HG03342 (cell line): ENCODE results near the gene USP10.

ENCODE experiments used
- ATAC-seq: cut with Tn5 transposase; IDR thresholded peaks from one replicate; pipeline ENCODE4 v1.9.1; 2021; ENCODE audit warnings: mild to moderate bottlenecking, moderate library complexity; ENCODE audit not compliant: unreplicated experiment

Gene USP10, protein sequence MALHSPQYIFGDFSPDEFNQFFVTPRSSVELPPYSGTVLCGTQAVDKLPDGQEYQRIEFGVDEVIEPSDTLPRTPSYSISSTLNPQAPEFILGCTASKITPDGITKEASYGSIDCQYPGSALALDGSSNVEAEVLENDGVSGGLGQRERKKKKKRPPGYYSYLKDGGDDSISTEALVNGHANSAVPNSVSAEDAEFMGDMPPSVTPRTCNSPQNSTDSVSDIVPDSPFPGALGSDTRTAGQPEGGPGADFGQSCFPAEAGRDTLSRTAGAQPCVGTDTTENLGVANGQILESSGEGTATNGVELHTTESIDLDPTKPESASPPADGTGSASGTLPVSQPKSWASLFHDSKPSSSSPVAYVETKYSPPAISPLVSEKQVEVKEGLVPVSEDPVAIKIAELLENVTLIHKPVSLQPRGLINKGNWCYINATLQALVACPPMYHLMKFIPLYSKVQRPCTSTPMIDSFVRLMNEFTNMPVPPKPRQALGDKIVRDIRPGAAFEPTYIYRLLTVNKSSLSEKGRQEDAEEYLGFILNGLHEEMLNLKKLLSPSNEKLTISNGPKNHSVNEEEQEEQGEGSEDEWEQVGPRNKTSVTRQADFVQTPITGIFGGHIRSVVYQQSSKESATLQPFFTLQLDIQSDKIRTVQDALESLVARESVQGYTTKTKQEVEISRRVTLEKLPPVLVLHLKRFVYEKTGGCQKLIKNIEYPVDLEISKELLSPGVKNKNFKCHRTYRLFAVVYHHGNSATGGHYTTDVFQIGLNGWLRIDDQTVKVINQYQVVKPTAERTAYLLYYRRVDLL

DNA sequence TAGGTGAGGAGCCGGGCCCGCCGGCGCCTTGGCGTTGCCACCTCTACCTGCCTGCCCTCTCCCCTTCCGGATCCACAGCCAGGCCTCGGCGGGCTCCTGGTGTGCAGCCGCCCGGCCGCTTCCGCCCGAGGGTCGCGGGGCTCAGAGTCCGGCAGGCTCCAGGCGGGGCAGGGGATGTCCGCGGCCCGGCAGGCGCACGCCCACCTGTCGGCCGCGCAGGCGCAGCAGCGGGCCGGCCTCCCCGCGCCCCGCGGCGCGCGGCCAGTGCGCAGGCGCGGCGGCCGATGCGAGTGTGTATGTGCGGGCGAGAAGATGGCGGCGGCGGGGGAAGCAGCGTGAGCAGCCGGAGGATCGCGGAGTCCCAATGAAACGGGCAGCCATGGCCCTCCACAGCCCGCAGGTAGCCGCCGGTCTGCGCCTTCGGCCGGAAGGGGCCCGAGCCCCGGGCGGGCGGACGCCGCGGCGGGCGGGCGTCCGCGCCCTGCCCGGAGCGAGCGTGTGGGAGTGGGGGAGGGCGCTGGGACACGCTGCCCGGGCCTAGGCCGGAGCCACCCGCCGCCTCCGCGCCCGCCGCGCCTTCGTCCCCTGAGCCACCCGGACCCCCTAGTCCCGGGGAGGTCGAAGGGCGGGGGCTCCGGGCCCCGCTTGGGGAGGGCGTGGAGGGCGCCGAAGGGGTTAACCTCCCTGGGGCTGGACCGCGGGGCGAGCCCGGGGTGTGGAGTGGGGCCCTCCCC lies at the start of gene USP10:
Gene USP10 (plus strand): TSS at position 289 of the 734 bp plus-strand sequence. CDS start 91 bp downstream, at position 380.
- ATAC-seq, result peak; percentile 80

DNA sequence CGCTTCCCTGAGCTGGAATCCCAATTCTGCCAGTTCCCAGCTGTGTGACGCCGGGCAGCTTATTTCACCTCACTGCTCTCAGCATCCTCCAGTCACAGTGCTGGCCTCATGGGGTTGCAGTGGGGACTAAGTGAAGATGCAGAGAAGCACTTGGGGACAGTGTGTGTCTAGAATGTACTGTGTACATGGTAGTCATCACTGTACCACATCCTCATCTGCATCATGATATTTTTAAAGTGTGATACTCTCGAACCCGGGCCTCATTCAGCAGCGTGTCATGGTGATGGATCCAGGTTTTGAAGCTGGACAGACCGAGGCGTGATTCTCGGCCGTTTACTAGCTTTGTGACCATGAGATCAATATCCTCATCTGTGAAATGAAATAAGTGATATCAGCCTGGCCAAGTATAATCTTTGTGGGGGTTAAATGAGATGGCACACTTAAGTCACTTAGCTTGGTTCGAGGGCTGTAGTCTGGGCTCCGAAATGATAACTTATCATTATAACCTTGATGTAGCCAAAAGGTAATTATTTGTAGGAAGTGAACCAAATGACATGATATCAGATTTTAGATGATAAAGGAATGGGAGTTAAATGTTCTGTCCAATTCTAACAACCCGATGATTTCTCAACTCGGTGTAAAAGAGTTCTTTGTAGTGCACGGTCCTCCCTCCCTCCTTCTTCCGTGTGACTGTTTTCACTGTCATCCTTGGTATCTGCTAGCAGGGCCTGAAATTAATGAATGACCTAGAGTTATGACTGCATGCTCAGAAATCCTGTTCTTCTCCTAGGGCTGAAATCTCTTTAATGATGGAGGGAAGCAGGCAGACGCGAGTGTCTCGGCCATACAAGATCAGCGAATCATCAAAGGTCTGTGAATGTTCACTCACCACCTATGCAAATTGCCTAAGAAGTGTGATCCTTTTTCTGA lies 49.5 kb upstream of the USP10 start:
- no peak for ATAC-seq

DNA sequence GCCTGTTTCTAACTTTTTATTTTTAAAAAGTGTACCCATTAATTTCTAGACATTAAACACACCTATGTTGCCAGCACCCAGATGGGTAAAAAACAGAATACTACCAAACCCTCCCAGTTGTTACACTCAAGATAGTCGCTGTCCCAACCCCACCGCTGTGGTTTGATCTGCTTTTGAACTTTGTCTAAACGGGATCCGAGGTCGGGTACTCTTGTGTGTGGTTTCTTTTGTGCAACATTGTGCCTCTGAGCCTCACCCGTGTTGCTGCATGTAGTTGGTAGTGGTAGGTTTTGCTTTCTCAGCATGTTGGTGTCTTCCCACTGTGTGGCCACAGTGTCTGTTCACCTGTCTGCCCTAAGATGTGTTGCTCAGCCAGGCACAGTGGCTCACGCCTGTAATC lies 47.2 kb upstream of the USP10 start:
- ATAC-seq, result no peak

DNA sequence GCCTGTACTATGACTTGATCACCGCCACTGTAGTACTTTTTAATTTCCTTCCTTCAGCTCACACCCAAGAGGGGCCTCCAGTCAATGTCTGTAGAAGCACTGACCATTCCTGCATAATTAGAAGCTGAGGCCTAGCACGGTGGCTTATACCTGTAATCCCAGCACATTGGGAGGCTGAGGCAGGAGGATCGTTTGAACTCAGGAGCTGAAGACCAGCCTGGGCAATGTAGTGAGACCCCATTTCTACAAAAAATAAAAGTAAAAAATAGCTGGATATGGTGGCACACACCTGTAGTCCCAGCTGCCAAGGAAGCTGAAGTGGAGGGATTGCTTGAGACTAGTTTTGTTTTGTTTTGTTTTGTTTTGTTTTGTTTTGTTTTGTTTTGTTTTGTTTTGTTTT lies 45.6 kb upstream of the USP10 start:
- ATAC-seq, result no peak

DNA sequence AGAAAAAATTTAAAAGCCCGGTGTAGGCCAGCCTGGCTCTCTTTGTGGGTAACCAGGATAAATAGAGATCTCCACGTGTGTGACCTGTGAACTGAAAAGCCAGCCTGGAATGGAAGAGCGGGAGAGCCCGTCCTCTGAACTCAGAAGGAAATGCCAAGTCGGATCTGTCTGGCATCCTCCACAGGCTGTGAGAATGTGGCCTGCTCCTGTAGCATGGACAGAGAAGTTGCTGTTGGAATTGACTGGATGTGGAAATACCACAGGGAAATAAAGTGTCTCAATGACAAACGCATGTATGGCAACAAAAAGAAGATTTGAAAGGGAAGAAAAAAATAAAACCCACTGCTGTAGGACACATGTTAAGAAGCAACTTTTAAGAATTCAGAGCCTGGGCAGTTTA lies 44.8 kb upstream of the USP10 start:
- ATAC-seq, result no peak

DNA sequence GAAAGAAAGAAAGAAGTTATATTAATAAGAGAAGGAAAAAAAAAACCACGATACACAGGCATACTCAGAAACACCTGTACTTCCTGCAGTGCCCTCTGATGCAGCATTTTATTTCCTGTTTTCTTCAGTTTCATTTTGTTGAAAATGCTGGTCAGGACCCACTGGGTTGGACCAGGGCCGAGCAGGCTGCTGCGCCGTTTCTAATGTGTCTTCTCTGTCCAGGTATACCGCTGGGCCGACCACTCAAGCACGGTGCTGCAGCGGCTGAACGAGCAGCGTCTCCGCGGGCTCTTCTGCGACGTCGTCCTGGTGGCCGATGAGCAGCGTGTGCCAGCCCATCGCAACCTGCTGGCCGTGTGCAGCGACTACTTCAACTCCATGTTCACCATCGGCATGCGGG lies 43.2 kb upstream of the USP10 start:
- no peak for ATAC-seq

DNA sequence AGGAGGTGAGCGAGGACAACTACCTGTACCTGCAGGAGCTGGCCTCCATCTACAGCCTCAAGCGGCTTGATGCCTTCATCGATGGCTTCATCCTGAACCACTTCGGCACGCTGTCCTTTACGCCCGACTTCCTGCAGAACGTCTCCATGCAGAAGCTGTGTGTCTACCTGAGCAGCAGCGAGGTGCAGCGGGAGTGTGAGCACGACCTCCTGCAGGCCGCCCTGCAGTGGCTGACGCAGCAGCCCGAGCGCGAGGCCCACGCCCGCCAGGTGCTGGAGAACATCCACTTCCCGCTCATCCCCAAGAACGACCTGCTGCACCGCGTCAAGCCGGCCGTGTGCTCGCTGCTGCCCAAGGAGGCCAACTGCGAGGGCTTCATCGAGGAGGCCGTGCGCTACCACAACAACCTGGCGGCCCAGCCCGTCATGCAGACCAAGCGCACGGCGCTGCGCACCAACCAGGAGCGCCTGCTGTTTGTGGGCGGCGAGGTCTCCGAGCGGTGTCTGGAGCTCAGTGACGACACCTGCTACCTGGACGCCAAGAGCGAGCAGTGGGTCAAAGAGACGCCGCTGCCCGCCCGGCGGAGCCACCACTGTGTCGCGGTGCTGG lies 42.5 kb upstream of the USP10 start:
- no peak for ATAC-seq

DNA sequence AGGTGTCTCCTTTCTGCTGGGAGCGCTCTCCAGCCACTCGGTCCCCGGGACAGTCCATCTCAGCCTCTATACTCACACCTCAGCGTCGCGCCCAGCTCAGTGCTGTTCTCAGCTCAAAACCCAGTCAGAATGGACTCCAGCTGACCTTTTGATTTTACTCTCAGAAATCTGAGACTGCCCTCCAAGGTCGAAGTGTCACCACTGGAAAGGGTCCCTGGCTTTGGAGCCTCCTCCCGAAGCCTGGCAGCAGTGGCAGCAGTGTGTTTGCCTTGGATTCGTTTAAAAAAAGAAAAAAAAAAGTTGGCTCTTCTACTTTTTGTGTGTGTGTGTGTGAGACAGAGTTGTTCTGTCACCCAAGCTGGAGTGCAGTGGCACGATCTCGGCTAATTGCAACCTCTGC lies 41.1 kb upstream of the USP10 start:
- no peak for ATAC-seq

DNA sequence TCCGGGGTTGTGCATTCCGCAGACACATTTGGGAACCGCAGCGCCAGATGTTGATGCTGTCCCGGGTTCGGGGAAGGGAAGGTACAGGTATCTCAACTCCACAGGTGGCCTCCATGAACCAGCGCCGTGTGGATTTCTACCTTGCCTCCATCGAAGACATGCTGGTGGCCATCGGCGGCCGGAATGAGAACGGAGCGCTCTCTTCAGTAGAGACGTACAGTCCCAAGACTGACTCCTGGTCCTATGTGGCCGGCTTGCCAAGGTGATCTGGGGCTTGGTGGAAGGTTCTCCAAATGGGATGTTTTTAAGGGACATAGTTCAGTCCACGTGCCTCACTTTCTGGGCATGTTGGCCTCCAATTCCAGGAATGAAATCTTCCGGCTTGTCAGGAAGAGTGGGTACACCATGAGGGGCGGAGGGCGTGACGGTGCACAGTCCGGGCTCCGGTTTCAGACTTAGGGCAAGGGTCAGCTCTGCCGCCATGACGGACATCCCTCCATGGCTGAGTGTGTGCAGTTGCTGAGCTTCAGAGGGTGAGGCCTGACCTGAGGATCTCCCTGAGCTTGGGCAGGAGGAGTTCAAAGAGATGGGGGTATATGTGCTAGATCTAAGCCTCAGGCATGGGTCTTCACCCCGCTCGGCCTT lies 40.0 kb upstream of the USP10 start:
- no peak for ATAC-seq

DNA sequence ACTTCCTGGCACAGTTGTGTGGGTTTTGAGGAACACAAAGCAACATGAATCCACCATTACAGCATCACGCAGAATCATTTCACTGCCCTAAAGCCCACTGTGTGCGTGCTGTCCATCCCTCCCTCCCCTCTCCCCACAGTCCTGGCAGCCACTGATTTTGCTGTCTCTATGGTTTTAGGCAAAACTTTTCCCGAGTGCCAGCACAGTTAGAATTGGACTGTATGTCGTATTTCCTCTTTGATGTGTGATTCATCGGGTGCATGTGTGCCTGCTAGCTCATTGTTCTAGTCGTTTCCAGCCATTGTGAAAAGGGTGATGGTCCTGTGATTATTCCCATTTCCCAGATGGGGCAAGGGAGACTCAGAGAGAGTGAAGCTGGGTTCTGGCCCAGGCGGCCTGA lies 38.8 kb upstream of the USP10 start:
- ATAC-seq, result no peak

DNA sequence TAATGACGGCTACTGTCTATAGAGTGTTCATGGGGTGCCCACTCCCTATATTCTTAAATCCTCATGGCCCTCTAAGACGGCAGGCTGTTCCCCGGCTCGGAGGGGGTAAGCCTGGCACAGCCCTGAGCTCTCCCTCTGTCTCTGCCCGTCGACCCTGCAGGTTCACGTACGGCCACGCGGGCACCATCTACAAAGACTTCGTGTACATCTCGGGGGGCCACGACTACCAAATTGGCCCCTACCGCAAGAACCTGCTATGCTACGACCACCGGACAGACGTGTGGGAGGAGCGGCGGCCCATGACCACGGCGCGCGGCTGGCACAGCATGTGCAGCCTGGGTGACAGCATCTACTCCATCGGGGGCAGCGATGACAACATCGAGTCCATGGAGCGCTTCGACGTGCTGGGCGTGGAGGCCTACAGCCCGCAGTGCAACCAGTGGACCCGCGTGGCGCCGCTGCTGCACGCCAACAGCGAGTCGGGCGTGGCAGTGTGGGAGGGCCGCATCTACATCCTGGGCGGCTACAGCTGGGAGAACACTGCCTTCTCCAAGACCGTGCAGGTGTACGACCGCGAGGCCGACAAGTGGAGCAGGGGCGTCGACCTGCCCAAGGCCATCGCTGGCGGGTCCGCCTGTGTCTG lies 38.3 kb upstream of the USP10 start:
- ATAC-seq, result no peak

DNA sequence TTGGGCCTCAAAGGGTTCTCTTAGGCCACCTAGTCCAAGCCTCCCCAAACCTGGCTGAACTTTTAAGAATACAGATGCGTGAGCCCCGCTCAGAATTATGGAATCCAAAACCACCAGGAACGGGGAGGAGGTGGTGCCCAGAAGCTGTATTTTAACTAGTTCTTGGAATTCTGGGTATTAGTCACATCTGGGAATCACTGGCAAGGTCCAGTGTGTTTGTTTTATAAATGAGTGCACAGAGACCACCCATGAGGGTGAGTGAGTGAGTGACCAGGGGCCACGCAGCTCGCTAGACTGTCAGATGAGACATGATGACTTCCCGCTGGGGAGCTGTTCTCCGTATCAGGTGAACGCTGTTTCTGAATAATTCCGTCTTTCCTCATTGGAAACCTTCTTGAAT lies 37.3 kb upstream of the USP10 start:
- no peak for ATAC-seq

DNA sequence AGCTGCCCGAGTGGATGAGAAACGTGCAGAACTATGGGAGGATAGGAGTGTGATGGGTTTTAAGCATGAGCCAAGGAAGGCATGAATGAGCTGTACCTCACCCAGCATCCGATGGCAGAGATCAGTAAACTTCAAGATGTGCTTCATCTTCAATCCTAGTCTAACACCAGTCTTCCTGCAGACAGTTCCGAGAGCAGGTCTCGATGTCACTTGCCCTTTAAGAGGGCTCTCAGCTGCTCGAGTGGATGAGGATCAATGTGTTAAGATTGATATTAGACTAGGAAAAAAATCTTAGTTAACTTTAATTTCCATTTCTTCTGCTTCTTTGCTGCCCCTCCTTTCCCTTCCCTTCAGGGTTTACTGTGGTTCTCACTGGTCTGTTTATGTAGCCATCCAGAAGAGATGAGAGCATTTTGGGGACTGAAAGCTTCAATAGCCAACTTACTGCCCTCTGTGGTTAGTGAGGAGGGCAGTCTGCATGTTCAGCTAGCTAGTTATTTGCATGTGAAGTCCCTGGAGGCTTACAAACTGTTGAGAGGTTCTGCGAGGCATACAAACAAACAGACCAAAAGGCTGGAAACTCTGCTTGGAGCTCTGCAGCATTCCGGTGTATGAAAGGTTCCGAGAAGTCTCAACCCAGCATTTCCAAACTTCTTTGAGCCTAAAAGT lies 36.2 kb upstream of the USP10 start:
- ATAC-seq, result peak; percentile 84

DNA sequence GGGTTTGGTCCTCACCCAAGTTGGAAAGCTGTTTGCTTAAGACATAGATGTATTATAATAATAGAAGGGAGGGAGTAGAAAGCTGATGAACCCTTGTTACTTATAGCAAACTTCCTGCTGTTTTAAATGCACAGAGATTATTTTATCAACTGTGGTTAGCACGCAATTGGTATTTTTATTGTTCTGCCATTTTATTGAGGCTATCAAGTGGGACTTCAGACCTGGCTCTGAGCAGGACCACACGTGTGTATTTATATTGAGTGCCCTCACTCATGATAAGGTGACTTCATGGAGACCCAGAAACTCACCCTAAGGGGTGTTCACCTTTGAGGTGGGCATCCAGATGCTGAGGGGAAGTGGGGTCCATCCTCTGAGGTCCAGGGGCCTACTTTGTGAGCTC lies 34.4 kb upstream of the USP10 start:
- no peak for ATAC-seq

DNA sequence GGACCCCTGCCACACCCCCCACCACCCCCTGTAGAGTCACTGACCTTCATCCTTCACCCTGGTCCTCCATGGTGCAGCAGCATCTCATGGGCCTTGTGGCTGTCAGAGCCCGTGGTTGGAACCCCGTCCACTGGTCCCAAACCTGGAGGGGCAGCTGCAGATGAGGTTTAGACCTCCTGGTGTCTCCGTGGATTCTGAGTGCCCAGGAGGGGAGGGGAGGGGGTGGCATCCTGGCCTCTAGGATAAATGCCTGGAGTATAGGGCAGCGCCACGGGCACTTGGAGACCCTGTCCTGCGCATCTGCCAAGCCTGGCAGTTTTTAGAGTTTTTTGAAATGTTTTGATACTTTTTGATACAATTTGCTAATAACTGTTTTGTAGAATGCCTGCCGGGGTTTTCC lies 34.0 kb upstream of the USP10 start:
- no peak for ATAC-seq

DNA sequence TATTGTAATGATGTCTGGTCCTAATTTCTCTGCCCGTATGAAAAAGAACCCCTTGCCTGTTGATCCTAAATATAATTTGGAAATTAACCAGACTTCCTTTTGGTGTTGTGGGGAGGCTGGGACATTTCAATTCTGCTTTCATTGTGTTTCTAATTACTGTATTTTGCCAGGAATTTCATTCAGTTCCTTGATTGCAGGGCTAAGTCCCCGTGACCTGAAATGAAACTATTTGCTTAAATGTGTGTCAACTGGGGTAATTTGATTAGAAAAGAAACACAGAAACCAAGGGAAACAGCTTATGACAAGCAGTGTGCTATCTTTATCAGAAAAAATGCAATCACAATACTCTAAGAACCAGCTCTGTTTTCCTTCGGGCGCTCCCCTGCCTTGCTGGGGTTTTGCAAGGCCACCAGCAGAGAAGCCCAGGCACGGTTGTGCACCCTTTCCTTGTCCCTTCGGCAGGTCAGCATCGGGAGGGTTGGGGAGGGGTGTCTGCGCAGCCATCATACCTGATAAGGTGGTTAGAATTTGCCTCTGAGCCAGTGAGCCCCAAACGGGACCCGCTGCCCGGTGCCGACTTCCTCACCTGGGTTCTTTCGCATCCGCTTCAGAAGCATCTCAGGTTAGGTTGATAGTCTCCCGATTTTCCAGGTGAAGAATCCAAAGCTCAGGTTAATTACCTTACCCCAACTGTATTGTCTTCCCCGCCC lies 32.0 kb upstream of the USP10 start:
- ATAC-seq, result no peak

DNA sequence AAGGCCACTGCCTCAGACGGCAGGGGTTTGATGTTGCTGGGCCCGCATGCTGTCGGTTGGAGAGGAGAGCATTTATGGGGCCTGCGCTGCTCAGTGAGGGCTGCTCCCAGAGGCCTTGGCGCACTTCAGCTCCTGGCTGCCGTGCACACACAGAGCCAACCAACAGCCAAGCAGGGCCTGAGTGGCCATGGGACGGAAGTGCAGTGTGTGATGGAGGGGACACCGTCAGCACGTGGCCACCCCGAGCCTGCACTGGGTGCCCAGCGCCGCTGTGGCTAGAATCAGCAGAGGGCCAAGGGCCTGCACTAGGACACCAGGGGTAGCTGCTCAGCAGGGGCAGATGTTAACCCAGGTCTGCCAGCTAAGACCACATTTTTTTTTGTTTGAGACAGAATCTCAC lies 29.7 kb upstream of the USP10 start:
- ATAC-seq, result no peak
